Amniotic stem cell (primary cell): ENCODE data around the gene CNNM1.

Experiments used
- DNase-seq: peaks from one replicate; lab custom pipeline; 2025; lab: John Stamatoyannopoulos, UW

CNNM1 gene

GRCh38 chr10:99329304-99329553 lies at the start of gene CNNM1:
CNNM1 (plus strand) TSS chr10:99329356; CDS start chr10:99329388, 32 bp downstream.
- DNase-seq = no peak

- DNase-seq = no peak
Observed at GRCh38 chr10:99279626-99280111, 49.5 kb upstream of the CNNM1 start.

- no peak for DNase-seq
Observed at GRCh38 chr10:99280472-99280871, 48.7 kb upstream of the CNNM1 start.

DNA sequence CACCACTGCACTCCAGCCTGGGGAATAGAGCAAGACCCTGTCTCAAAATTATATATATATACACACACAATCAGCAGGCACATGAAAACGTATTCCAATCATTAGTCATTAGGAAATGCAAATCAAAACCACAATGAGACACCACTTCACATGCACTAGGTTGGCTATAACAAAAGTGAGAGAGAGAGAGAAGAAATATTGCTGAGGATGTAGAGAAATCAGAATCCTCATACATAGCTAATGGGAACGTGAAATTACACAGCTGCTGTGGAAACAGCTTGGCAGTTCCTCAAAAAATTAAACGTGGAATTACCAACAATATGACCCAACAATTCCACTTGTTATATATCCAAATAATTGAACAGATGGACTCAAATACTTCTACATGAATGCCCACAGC lies 43.3 kb upstream of the CNNM1 start:
- DNase-seq = no peak

DNA sequence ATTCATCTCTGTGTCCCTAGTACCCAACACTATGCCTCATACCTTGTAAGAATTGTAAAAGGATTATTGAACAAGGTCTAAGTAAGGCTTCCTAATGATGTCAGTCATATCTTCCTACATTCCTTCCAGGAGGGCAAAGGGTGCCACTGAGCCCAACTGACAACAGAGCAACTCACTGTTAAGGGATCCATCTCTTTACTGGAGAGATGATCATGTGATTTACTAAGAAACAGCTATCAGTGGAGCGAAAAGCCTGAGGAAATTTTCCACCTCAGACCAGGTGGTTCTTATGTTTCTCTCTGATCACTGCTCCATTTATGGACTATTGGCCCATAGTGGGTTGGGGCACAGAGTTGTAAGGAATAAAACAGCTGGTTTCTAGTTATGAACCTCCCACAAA lies 38.9 kb upstream of the CNNM1 start:
- no peak for DNase-seq

DNA sequence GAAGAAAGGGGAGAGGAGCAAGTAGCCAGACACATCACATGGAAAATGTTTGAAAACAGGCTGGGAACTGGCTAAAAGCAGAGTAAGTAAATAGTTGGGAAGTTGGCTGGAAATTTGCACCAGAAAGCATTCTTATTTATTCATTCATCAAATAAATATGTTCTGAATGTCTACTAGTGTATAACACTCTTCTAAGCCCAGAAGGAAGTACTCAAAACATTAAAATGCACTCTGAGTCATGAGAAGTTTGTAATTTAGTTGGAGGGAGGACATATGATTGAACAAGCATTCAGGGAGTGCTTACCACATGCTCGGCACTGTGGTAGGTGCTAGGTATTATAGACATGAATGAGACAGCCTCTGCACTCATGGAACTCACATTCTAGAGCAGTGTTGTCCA lies 37.0 kb upstream of the CNNM1 start:
- peak; percentile 48 for DNase-seq

DNA sequence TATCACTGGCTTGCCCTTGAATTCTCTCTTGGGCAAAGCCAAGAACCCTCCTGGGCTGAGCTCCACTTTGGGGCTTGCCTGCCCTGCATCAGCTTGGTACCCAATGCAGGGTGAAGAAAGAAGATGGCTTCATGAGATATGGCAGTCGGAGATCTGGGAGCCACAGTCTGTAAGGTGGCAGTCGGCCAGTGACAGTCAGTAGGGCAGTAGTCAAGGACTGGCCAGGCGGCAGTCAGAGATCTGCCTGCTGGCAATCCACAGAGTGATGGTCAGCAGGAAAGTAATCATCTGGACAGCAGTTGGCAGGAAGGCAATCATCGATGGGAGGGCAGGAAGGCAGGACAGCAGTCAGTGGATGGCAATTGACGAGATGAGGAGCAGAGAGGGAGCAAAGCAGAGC lies 32.6 kb upstream of the CNNM1 start:
- DNase-seq = no peak

GRCh38 chr10:99297033-99297432 lies 32.1 kb upstream of the CNNM1 start:
- DNase-seq = no peak

DNA sequence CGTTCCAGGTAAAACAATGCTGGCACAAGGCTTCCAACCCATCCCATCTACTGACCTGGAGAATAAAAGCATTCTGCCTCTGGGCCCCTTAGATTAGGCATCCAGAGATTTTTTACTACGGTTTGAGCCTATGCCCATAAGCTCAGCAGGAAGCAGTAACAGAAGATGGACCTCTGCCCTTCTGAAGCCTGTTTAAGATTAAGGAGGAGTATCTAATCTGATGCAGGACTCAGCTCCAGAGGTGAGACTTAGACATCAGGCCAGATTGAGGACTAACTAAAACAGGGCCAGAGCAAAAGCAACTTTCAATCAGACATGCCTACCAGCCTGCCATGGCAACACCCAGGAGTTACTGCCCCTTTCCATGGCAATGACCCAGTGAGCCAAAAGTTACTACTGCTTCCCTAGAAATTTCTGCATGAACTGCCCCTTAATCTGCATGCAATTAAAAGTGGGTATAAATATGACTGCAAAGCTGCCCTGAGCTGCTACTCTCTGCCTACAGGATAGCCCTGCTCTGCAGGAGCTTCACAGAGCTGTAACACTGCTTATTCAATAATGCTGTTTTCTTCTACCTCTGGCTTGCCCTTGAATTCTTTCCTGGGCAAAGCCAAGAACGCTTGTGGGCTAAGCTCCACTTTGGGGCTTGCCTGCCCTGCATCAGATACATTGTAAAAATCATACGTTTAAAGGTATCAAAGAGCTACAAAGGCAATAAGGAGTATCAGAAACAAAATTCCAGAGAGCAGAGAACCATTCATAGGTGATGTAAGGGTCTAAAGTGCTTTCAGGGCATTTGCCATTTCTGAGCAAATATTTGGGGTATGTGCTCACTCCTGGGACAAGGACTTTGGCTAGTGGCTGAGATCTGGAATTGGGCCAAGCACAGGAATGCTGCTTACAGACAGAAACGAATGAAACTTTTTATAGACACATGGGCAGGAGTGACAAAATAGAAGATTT lies 25.0 kb upstream of the CNNM1 start:
- DNase-seq = no peak

DNA sequence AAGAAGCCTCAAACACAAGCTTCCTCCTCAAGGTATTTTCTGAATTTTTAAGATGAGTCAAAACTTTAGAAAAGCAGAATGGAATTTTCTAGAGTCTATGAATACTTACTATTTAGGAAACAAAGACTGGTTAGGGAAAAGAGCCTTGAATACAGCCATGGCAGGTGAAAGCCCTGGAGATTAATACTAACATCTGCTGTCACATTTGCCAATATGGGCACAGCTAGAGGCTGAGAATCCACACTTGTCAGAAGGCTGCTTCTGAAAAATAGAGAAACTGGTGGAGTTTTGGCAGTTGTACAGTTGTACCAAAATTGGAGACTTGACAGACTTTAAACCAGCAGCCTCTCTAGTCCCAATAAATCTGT lies 24.3 kb upstream of the CNNM1 start:
- DNase-seq = no peak

DNA sequence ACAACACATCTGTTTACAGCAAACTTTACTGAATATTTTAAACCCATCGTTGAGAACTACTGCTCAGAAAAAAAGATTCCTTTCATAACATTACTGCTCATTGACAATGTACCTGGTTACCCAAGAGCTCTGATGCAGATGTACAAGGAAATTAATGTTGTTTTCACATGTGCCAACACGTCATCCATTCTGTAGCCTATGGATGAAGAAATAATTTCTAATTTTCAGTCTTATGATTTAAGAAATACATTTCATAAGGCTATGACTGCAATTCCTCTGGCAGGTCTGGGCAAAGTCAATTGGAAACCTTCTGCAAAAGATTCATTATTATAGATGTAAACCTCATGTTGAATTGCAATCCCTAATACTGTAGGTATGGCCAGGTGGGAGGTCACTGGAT lies 16.7 kb upstream of the CNNM1 start:
- no peak for DNase-seq

DNA sequence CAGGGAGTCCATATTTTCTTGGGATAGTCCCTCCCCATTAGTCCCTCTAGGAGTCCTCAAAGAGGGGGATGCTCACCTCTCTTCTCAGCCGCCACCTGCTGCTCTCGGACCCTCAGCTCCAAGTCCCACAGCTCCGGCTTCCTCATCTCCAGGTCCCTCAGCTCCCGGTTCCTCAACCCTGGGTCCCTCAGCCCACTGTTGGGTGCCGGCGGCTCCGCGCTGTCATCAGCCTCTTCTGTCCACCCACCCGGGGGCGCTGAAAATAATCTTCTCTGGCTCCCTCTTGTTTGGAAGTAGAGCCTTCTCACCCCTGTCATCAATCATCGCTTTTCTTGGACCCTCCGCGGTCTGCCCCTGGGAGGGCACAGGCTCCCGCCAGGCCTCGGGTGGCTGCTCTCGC lies 13.3 kb upstream of the CNNM1 start:
- DNase-seq = no peak

DNA sequence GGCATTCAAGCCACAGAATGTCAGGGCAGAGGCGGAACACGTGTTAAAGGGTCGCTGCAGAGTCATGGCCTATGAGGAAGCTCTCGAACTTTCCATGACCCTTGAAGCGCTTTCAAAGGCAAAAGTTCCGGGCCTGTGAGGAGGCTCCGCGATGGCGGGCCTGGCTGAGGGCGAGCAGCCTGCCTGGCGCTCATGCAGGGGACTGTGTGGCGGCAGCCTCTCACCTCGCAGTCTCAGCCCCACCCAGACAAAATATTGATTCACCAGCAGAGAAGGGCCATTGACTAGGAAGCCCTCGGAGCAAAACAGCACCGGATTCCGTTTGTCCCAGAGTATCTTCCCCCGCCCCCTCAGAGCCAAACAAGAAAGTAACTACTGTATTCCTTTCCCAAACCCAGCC lies 12.8 kb upstream of the CNNM1 start:
- no peak for DNase-seq

GRCh38 chr10:99318048-99318447 lies 11.1 kb upstream of the CNNM1 start:
- no peak for DNase-seq

- no peak for DNase-seq
Observed at GRCh38 chr10:99318475-99318874, 10.7 kb upstream of the CNNM1 start.

GRCh38 chr10:99325281-99325680 lies 3.9 kb upstream of the CNNM1 start:
- no peak for DNase-seq

- DNase-seq = no peak
Observed at GRCh38 chr10:99326871-99327270, 2.3 kb upstream of the CNNM1 start.

DNA sequence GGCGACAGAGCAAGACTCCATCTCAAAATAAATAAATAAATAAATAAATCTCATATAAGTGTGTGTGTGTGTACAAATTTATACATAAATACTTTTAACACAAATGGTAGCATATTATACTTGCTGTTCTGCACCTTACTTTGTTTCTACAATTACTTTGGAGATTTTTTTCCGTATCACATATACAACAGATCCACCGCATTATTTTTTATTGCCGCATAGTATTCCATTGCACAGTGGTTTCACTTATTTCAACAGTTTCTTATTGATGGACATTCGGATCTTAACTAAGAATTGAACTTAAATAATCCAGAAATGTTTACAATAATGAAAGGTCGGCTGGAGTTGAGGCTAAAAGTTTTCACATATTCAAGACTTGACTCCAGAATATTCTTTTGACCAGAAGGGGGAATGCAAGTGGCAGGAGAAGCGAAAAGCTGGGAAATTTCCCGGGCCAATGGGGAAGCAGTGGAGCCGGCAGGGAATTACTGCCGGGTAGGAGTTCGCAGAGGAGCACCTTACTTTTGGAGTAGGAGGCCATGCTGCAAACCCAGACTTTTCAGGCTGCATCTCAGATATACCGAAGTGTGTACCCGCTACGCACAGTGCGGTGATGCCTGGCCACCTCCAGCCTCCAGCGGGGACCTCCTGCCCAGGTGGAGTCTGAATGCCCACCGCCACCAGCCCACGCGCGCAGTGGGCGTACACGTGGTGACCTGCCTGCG lies 415 bp upstream of the CNNM1 start:
- DNase-seq = no peak

GRCh38 chr10:99329554-99330346 lies 594 bp downstream of the CNNM1 start:
- DNase-seq = no peak

GRCh38 chr10:99330347-99330924 lies 1.3 kb downstream of the CNNM1 start:
- DNase-seq = no peak

- DNase-seq = no peak
Observed at GRCh38 chr10:99331207-99331803, 2.1 kb downstream of the CNNM1 start.

GRCh38 chr10:99337311-99337811 lies 8.2 kb downstream of the CNNM1 start:
- no peak for DNase-seq
